Measurements from ENCODE around the gene SFTA2.

DNA sequence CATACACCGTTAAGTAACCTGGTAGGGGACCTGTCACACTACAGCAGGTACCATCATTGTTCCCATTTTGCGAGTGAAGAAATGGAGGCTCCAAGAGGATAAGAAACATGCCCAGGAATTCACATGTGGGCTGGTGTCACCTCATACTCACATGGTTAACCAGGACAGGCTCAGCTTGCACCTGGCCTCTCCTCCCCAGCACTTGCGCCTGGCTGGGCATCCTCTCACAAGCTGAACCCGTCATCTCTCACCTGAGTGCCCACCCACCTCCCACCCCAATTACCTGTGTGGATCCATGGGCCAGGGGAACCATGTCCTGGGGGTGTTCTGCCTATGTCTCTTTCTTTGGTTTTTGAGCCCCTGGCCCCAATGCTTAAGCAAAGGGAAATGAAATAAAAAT lies 1.5 kb downstream of the SFTA2 start:
- no peak for TF ChIP-seq ZBED1 (IDR thresholded peaks at IDR 0.05; ENCODE audit: borderline replicate concordance)
- TF ChIP-seq ATF2 (IDR thresholded peaks at IDR 0.05; ENCODE audit: low read length): no peak
- TF ChIP-seq NKRF (conservative IDR thresholded peaks at IDR 0.05): no peak
- TF ChIP-seq, protein P1, sequence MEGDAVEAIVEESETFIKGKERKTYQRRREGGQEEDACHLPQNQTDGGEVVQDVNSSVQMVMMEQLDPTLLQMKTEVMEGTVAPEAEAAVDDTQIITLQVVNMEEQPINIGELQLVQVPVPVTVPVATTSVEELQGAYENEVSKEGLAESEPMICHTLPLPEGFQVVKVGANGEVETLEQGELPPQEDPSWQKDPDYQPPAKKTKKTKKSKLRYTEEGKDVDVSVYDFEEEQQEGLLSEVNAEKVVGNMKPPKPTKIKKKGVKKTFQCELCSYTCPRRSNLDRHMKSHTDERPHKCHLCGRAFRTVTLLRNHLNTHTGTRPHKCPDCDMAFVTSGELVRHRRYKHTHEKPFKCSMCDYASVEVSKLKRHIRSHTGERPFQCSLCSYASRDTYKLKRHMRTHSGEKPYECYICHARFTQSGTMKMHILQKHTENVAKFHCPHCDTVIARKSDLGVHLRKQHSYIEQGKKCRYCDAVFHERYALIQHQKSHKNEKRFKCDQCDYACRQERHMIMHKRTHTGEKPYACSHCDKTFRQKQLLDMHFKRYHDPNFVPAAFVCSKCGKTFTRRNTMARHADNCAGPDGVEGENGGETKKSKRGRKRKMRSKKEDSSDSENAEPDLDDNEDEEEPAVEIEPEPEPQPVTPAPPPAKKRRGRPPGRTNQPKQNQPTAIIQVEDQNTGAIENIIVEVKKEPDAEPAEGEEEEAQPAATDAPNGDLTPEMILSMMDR (IDR thresholded peaks at IDR 0.05 in 2 of 3, conservative IDR thresholded peaks at IDR 0.05 in 1 of 3; ENCODE audit: control insufficient read depth in 2 of 3, extremely low read depth in 1 of 3, insufficient read depth in 1 of 3, low read depth in 3 of 3, low read length in 3 of 3): no peak
- no peak for TF ChIP-seq WRNIP1 (IDR thresholded peaks at IDR 0.05; ENCODE audit: borderline replicate concordance, low read depth, low read length)
- TF ChIP-seq FOS (IDR thresholded peaks at IDR 0.05; ENCODE audit: borderline replicate concordance, extremely low read depth, insufficient read length): no peak
- no peak for TF ChIP-seq EZH2 (IDR thresholded peaks at IDR 0.05; ENCODE audit: borderline replicate concordance, control insufficient read depth, low read depth, low read length)
- no peak for TF ChIP-seq CBX5 (IDR thresholded peaks at IDR 0.05; ENCODE audit: low read depth)
- no peak for TF ChIP-seq POLR2A (IDR thresholded peaks at IDR 0.05; ENCODE audit: low read depth, low read length)
- no peak for TF ChIP-seq RELA (IDR thresholded peaks at IDR 0.05; ENCODE audit: borderline replicate concordance, partially characterized antibody)
